Smooth muscle cell (in vitro differentiated cells): ENCODE data around the gene PLXNC1. TPM values are rescaled to one million over a fixed set of nuclear protein-coding genes. Genes with fewer than 3 reads are reported as not detected.

ENCODE experiments used
- DNase-seq: peaks from one replicate; lab custom pipeline; 2025; ENCODE audit not compliant: unreplicated experiment; lab: John Stamatoyannopoulos, UW
- H2AFZ ChIP-seq: fragments of 200-600 bp; sonication (generic); 2 replicates; pipeline ENCODE4 v1.6.0; 2016; ENCODE audit warnings: antibody characterized with exemption, low read depth, mild to moderate bottlenecking
- H3F3A ChIP-seq: fragments of 200-600 bp; sonication (generic); 2 replicates; pipeline ENCODE4 v1.6.0; 2017; ENCODE audit warnings: antibody characterized with exemption, low read depth
- H3K27ac ChIP-seq: fragments of 200-600 bp; sonication (generic); 2 replicates; pipeline ENCODE4 v1.5.1; 2016; ENCODE audit warnings: low read depth, mild to moderate bottlenecking
- H3K27me3 ChIP-seq: fragments of 200-600 bp; sonication (generic); 2 replicates; pipeline ENCODE4 v1.6.1; 2016; ENCODE audit warnings: low read depth, mild to moderate bottlenecking
- H3K36me3 ChIP-seq: fragments of 200-600 bp; sonication (generic); 2 replicates; pipeline ENCODE4 v1.5.1; 2016; ENCODE audit warnings: low read depth
- H3K4me1 ChIP-seq: fragments of 200-600 bp; sonication (generic); 2 replicates; pipeline ENCODE4 v1.5.1; 2016; ENCODE audit warnings: low read depth
- H3K4me2 ChIP-seq: fragments of 200-600 bp; sonication (generic); 2 replicates; pipeline ENCODE4 v1.6.0; 2016; ENCODE audit warnings: mild to moderate bottlenecking
- H3K4me3 ChIP-seq: fragments of 200-600 bp; sonication (generic); 2 replicates; pipeline ENCODE4 v1.5.1; 2016; ENCODE audit warnings: mild to moderate bottlenecking
- H3K79me2 ChIP-seq: fragments of 200-600 bp; sonication (generic); 2 replicates; pipeline ENCODE4 v1.6.0; 2016; ENCODE audit warnings: low read depth, mild to moderate bottlenecking
- H3K9ac ChIP-seq: fragments of 200-600 bp; sonication (generic); 2 replicates; pipeline ENCODE4 v1.6.0; 2016; ENCODE audit warnings: low read depth
- H3K9me3 ChIP-seq: fragments of 200-600 bp; sonication (generic); replicated peaks from 2 replicates; pipeline ENCODE4 v1.5.1; 2016; ENCODE audit warnings: low read depth
- H4K20me1 ChIP-seq: fragments of 200-600 bp; sonication (generic); 2 replicates; pipeline ENCODE4 v1.6.0; 2016; ENCODE audit warnings: low read depth
- CTCF ChIP-seq: fragments of 200-600 bp; sonication (generic); IDR thresholded peaks from 2 replicates; pipeline ENCODE4 v1.5.1; 2017; ENCODE audit warnings: borderline replicate concordance, mild to moderate bottlenecking, antibody characterized with exemption; ENCODE audit not compliant: insufficient read depth, poor library complexity, severe bottlenecking
- WGBS: methylation state at CpG from one replicate; pipeline ENCODE4 v1.1.7; 2016; ENCODE audit warnings: low lambda C conversion rate; 5-methylcytosine and 5-hydroxymethylcytosine counted together
- polyA plus RNA-seq: library from polyadenylated mRNA; unstranded; fragments of >200 nt; fragmentation: Nextera tagmentation; extraction: Ambion mirVana; gene quantifications from 2 replicates; pipeline ENCODE4 v1.2.1, GENCODE V29; 2016
- total RNA-seq: library from RNA; depleted of rRNA; stranded (reverse); fragments of >200 nt; gene quantifications from 2 replicates; pipeline ENCODE4 v1.2.3, GENCODE V29; 2014

Gene PLXNC1
- total RNA-seq: 0.49 and 0.81 TPM in 2 replicates
- 0.66 and 0.70 TPM in 2 replicates for polyA plus RNA-seq

GRCh38 chr12:94147991-94148738, at the start of gene PLXNC1:
Gene PLXNC1, plus strand, starts transcription at chr12:94148577. Its CDS starts 395 bp downstream, at chr12:94148972.
- H3K27ac ChIP-seq: no peak within 1 kb of the TSS
- no peak within 1 kb of the TSS for H3K9ac ChIP-seq
- 1% methylated on average over 52 of the region's 75 CpGs for WGBS

GRCh38 chr12:94099191-94099590, 49.2 kb upstream of the PLXNC1 start:
- Histone ChIP-seq H3K27ac (no peak overlapping the region), H3K79me2 (no peaks in the 10 kb centered on the region), H3K27me3 (no peaks in the 10 kb centered on the region), H3F3A (no peaks in the 10 kb centered on the region), H3K9ac (no peak overlapping the region), H3K4me3 (no peak overlapping the region), H3K4me2 (no peak overlapping the region), H3K36me3 (no peaks in the 10 kb centered on the region), H3K4me1 (no peaks in the 10 kb centered on the region), H4K20me1 (no peaks in the 10 kb centered on the region), H3K9me3 (no peaks in the 10 kb centered on the region), H2AFZ (no peak overlapping the region)
- TF ChIP-seq CTCF: no peak
- WGBS: 87% methylated on average over 3 of the region's 3 CpGs
- DNase-seq: no peak

More at GRCh38 chr12:94147991-94148738, at the start of gene PLXNC1:
- Histone ChIP-seq H3K4me1 (peaks cover 20% of the 10 kb centered on the region), H4K20me1 (no peaks in the 10 kb centered on the region), H3K4me2 (peak within 1 kb of the TSS; percentile 88), H3K27me3 (peaks cover 90% of the 10 kb centered on the region), H3K36me3 (no peaks in the 10 kb centered on the region), H3K9me3 (no peaks in the 10 kb centered on the region), H3F3A (no peaks in the 10 kb centered on the region), H3K4me3 (peak within 1 kb of the TSS; percentile 59), H2AFZ (no peak within 1 kb of the TSS), H3K79me2 (no peaks in the 10 kb centered on the region)
- no peak for TF ChIP-seq CTCF
- no peak for DNase-seq

GRCh38 chr12:94099632-94100031, 48.7 kb upstream of the PLXNC1 start:
- no peaks in the 10 kb centered on the region for H3K4me1 ChIP-seq
- no peaks in the 10 kb centered on the region for H4K20me1 ChIP-seq
- H3K27ac ChIP-seq: peak overlapping the region; percentile 25
- no peak overlapping the region for H3K4me2 ChIP-seq
- no peak for DNase-seq
- WGBS: 50% methylated on average over 10 of the region's 10 CpGs
- H3K27me3 ChIP-seq: no peaks in the 10 kb centered on the region
- H3K4me3 ChIP-seq: no peak overlapping the region
- no peak overlapping the region for H3K9ac ChIP-seq
- TF ChIP-seq CTCF: no peak
- H3K79me2 ChIP-seq: no peaks in the 10 kb centered on the region
- no peaks in the 10 kb centered on the region for H3K9me3 ChIP-seq
- no peaks in the 10 kb centered on the region for H3K36me3 ChIP-seq
- H2AFZ ChIP-seq: no peak overlapping the region
- H3F3A ChIP-seq: no peaks in the 10 kb centered on the region

- H2AFZ ChIP-seq: no peak overlapping the region
- no peak for TF ChIP-seq CTCF
- no peaks in the 10 kb centered on the region for H3K9me3 ChIP-seq
- WGBS: 50% methylated on average over 6 of the region's 6 CpGs
- no peaks in the 10 kb centered on the region for H3F3A ChIP-seq
- no peaks in the 10 kb centered on the region for H3K4me1 ChIP-seq
- no peak for DNase-seq
- H3K4me2 ChIP-seq: no peak overlapping the region
- H3K4me3 ChIP-seq: no peak overlapping the region
- no peaks in the 10 kb centered on the region for H4K20me1 ChIP-seq
- H3K27ac ChIP-seq: peak overlapping the region; percentile 25
- no peaks in the 10 kb centered on the region for H3K79me2 ChIP-seq
- no peak overlapping the region for H3K9ac ChIP-seq
- H3K27me3 ChIP-seq: no peaks in the 10 kb centered on the region
- no peaks in the 10 kb centered on the region for H3K36me3 ChIP-seq
These were observed 48.2 kb upstream of the PLXNC1 start for GRCh38 chr12:94100211-94100627.
